ENCODE data around the gene ST8SIA6. TPM values are rescaled to one million over a fixed set of nuclear protein-coding genes. Genes with fewer than 3 reads are reported as not detected.

Gene ST8SIA6
- total and polyA plus RNA-seq, 7 experiments from 2014 or later, result 0.08 to 2.5 (median 0.56) TPM

GRCh38 chr10:17426263-17426750 is 28.1 kb downstream of the ST8SIA6 start:
- no peak for ATAC-seq
- no peaks in the 10 kb centered on the region for H3K9me3 ChIP-seq (ENCODE audit: control insufficient read depth in 2 of 3, low read length in 3 of 3)
- H3K4me1 ChIP-seq (ENCODE audit: control insufficient read depth in 2 of 2, insufficient read depth in 2 of 2, low read length in 2 of 2), result peaks cover 43 to 77% of the 10 kb centered on the region in 2 donors
- no peaks in the 10 kb centered on the region for H3K27me3 ChIP-seq (ENCODE audit: control insufficient read depth in 2 of 2, insufficient read depth in 2 of 2, low read length in 2 of 2)
- Mint-ChIP-seq H3K27ac (peak overlapping the region; percentile 88 to 97 (median 92)), H3K4me1 (peaks cover 64 to 94% (median 89%) of the 10 kb centered on the region in 7 donors), H3K36me3 (peaks cover 0 to 7% (median 0%) of the 10 kb centered on the region in 5 donors), H3K4me3 (peak overlapping the region; percentile 48 to 81 (median 74)), H3K9me3 (no peaks in the 10 kb centered on the region), H3K27me3 (no peaks in the 10 kb centered on the region)
- H3K4me3 ChIP-seq (ENCODE audit: low read length), result peak overlapping the region; percentile 4
- peak overlapping the region; percentile 68 for H3K27ac ChIP-seq (ENCODE audit: low read depth, low read length)
- intact Hi-C loops (cut with micrococcal nuclease), result loop anchor here (5.0 to 10.0 kb wide), 6 partner anchors 216 to 1562 kb away; partner anchors contain the start of genes ARL5B (in 1 of the 2), MINDY3 (in 1 of the 2), NSUN6 (in 1 of the 2) and PTER (in 1 of the 2)
- no peak for DNase-seq
- CTCF ChIA-PET, result interaction anchor here (0.7 to 1.9 kb wide), 4 partner anchors 9 to 133 kb away, joined by 3 to 9 read pairs (median 6); no protein-coding TSS in a partner anchor
- H3K36me3 ChIP-seq (ENCODE audit: control insufficient read depth in 2 of 3, insufficient read depth in 3 of 3, low read length in 3 of 3), result no peaks in the 10 kb centered on the region
- POLR2A ChIA-PET, result interaction anchor here (0.9 to 8.2 kb wide), 4 partner anchors 12 to 608 kb away, joined by 4 to 200 read pairs (median 4); partner anchors contain the start of gene ST8SIA6

- intact Hi-C loops (cut with micrococcal nuclease), result loop anchor here (5.0 to 10.0 kb wide), 6 partner anchors 217 to 1561 kb away; partner anchors contain the start of genes ARL5B (in 1 of the 2), MINDY3 (in 1 of the 2), NSUN6 (in 1 of the 2) and PTER (in 1 of the 2)
- peaks cover 63 to 92% (median 90%) of the 10 kb centered on the region in 7 donors for H3K4me1 Mint-ChIP-seq
- CTCF ChIA-PET, result interaction anchor here (0.6 to 1.9 kb wide), 5 partner anchors 9 to 600 kb away, joined by 3 to 9 read pairs (median 5); no protein-coding TSS in a partner anchor
- peak overlapping the region; percentile 68 for H3K27ac ChIP-seq (ENCODE audit: low read depth, low read length)
- H3K36me3 Mint-ChIP-seq, result peaks cover 0 to 7% (median 0%) of the 10 kb centered on the region in 5 donors
- no peaks in the 10 kb centered on the region for H3K9me3 ChIP-seq (ENCODE audit: control insufficient read depth in 2 of 3, low read length in 3 of 3)
- H3K4me3 Mint-ChIP-seq, result peak overlapping the region; percentile 48 to 80 (median 73)
- H3K4me3 ChIP-seq (ENCODE audit: low read length), result peak overlapping the region; percentile 4
- no peaks in the 10 kb centered on the region for H3K27me3 ChIP-seq (ENCODE audit: control insufficient read depth in 2 of 2, insufficient read depth in 2 of 2, low read length in 2 of 2)
- H3K27ac Mint-ChIP-seq, result peak overlapping the region; percentile 87 to 97 (median 92)
- DNase-seq (peak in 8 of 9 donors; percentile 42 to 68 (median 60)), ATAC-seq (peak; percentile 69)
- H3K4me1 ChIP-seq (ENCODE audit: control insufficient read depth in 2 of 2, insufficient read depth in 2 of 2, low read length in 2 of 2), result peaks cover 43 to 74% of the 10 kb centered on the region in 2 donors
- no peaks in the 10 kb centered on the region for H3K9me3 Mint-ChIP-seq
- H3K27me3 Mint-ChIP-seq, result no peaks in the 10 kb centered on the region
- H3K36me3 ChIP-seq (ENCODE audit: control insufficient read depth in 2 of 3, insufficient read depth in 3 of 3, low read length in 3 of 3), result no peaks in the 10 kb centered on the region
- POLR2A ChIA-PET, result interaction anchor here (0.9 to 8.2 kb wide), 5 partner anchors 12 to 608 kb away, joined by 3 to 200 read pairs (median 4); partner anchors contain the start of gene ST8SIA6
Measured at GRCh38 chr10:17425584-17426262, 28.7 kb downstream of the ST8SIA6 start.

DNA sequence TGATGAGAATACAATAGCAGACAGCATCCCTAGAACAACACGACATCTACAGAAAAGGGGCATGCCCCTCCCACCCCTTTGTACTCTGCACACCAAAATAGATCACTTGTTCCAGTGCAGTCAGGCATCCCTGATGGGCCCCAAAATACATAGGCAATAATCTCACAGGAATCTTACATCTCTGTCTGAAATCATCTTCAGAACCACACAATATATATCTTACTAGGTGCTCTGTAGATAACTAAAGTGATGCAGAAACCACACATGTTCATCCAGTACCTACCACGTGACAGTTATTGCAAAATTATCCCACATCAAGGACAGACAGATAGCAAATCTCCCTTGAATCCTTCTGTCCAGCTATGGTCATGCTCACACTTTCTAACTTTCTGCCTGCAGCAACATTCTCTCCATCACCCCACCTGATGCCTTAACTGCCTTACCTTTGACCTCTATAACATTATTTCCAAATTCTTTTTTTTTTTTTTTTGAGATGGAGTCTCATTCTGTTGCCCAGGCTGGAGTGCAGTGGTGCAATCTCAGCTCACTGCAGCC is 30.7 kb downstream of the ST8SIA6 start:
- Histone ChIP-seq H3K36me3 (ENCODE audit: control insufficient read depth in 2 of 3, insufficient read depth in 3 of 3, low read length in 3 of 3) (no peaks in the 10 kb centered on the region), H3K4me1 (ENCODE audit: control insufficient read depth in 2 of 2, insufficient read depth in 2 of 2, low read length in 2 of 2) (peaks cover 28 to 66% of the 10 kb centered on the region in 2 donors), H3K27me3 (ENCODE audit: control insufficient read depth in 2 of 2, insufficient read depth in 2 of 2, low read length in 2 of 2) (no peaks in the 10 kb centered on the region), H3K9me3 (ENCODE audit: control insufficient read depth in 2 of 3, low read length in 3 of 3) (no peaks in the 10 kb centered on the region), H3K27ac (ENCODE audit: low read depth, low read length) (peak overlapping the region; percentile 24), H3K4me3 (ENCODE audit: low read length) (no peak overlapping the region)
- Mint-ChIP-seq H3K27me3 (no peaks in the 10 kb centered on the region), H3K27ac (peak overlapping the region; percentile 12 to 96 (median 91)), H3K36me3 (peaks cover 0 to 9% (median 0%) of the 10 kb centered on the region in 5 donors), H3K4me1 (peaks cover 49 to 85% (median 83%) of the 10 kb centered on the region in 7 donors), H3K9me3 (no peaks in the 10 kb centered on the region), H3K4me3 (peak overlapping the region; percentile 7 to 72 (median 50))
- ATAC-seq, result peak; percentile 23
- POLR2A ChIA-PET, result interaction anchor here (0.5 to 8.2 kb wide), 2 partner anchors 10 to 29 kb away, joined by 4 to 200 read pairs; no protein-coding TSS in a partner anchor
- CTCF ChIA-PET, result interaction anchor here (0.5 to 2.7 kb wide), 4 partner anchors 10 to 94 kb away, joined by 3 to 16 read pairs (median 4); no protein-coding TSS in a partner anchor
- peak in 3 of 9 donors; percentile 13 to 29 (median 25) for DNase-seq
- intact Hi-C loops (cut with micrococcal nuclease), result loop anchor here (10.0 kb wide), 4 partner anchors 279 to 1559 kb away; partner anchors contain the start of genes ARL5B (in 1 of the 2), MINDY3 (in 1 of the 2) and NSUN6 (in 1 of the 2)

GRCh38 chr10:17422931-17423330 is 31.5 kb downstream of the ST8SIA6 start:
- no peak overlapping the region for H3K4me3 ChIP-seq (ENCODE audit: low read length)
- no peaks in the 10 kb centered on the region for H3K9me3 ChIP-seq (ENCODE audit: control insufficient read depth in 2 of 3, low read length in 3 of 3)
- no peak for DNase-seq
- Mint-ChIP-seq H3K9me3 (no peaks in the 10 kb centered on the region), H3K27me3 (no peaks in the 10 kb centered on the region), H3K4me3 (no peak overlapping the region), H3K36me3 (peaks cover 0 to 9% (median 0%) of the 10 kb centered on the region in 5 donors), H3K4me1 (peaks cover 41 to 78% (median 76%) of the 10 kb centered on the region in 7 donors), H3K27ac (peak overlapping the region in 7 of 9 donors; percentile 83 to 96 (median 91))
- no peaks in the 10 kb centered on the region for H3K36me3 ChIP-seq (ENCODE audit: control insufficient read depth in 2 of 3, insufficient read depth in 3 of 3, low read length in 3 of 3)
- ATAC-seq, result no peak
- H3K27me3 ChIP-seq (ENCODE audit: control insufficient read depth in 2 of 2, insufficient read depth in 2 of 2, low read length in 2 of 2), result no peaks in the 10 kb centered on the region
- ChIA-PET CTCF (interaction anchor here (1.2 to 2.7 kb wide), 2 partner anchors 9 to 14 kb away, joined by 3 to 16 read pairs; no protein-coding TSS in a partner anchor), POLR2A (interaction anchor here (1.2 to 8.2 kb wide), 2 partner anchors 9 to 193 kb away, joined by 5 to 200 read pairs; no protein-coding TSS in a partner anchor)
- intact Hi-C loops (cut with micrococcal nuclease), result loop anchor here (10.0 kb wide), 4 partner anchors 278 to 1558 kb away; partner anchors contain the start of genes ARL5B (in 1 of the 2), MINDY3 (in 1 of the 2) and NSUN6 (in 1 of the 2)
- peaks cover 20 to 60% of the 10 kb centered on the region in 2 donors for H3K4me1 ChIP-seq (ENCODE audit: control insufficient read depth in 2 of 2, insufficient read depth in 2 of 2, low read length in 2 of 2)
- peak overlapping the region; percentile 24 for H3K27ac ChIP-seq (ENCODE audit: low read depth, low read length)

DNA sequence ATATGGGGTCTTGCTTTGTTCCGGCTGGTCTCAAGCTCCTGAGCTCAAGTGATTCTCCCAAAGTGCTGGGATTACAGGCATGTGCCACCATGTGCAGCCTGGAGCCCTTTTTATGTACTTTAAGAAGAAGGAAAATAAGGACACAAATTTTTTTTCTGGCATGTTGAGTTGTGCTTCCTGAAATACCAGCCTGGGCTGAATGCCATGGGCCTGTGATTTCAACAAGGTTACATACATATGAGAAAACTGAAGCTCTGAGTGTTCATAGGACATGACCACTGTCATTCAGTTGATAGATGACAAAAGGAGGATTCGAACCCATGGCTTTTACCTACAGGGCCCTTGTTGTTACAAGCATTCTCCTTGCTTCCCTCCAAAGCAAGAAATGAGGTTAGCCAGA is 36.1 kb downstream of the ST8SIA6 start:
- intact Hi-C loops (cut with micrococcal nuclease), result no loop called here
- CTCF ChIA-PET, result interaction anchor here (1.1 to 3.7 kb wide), 2 partner anchors 9 to 11 kb away, joined by 3 to 21 read pairs; no protein-coding TSS in a partner anchor
- Histone ChIP-seq H3K36me3 (ENCODE audit: control insufficient read depth in 2 of 3, insufficient read depth in 3 of 3, low read length in 3 of 3) (no peaks in the 10 kb centered on the region), H3K27me3 (ENCODE audit: control insufficient read depth in 2 of 2, insufficient read depth in 2 of 2, low read length in 2 of 2) (no peaks in the 10 kb centered on the region), H3K4me3 (ENCODE audit: low read length) (no peak overlapping the region), H3K4me1 (ENCODE audit: control insufficient read depth in 2 of 2, insufficient read depth in 2 of 2, low read length in 2 of 2) (peaks cover 0 to 16% of the 10 kb centered on the region in 2 donors), H3K9me3 (ENCODE audit: control insufficient read depth in 2 of 3, low read length in 3 of 3) (no peaks in the 10 kb centered on the region), H3K27ac (ENCODE audit: low read depth, low read length) (no peak overlapping the region)
- no peak for DNase-seq
- Mint-ChIP-seq H3K36me3 (peaks cover 4 to 22% (median 7%) of the 10 kb centered on the region in 5 donors), H3K4me1 (peaks cover 10 to 55% (median 47%) of the 10 kb centered on the region in 7 donors), H3K9me3 (peaks cover 0 to 14% (median 0%) of the 10 kb centered on the region in 11 donors), H3K4me3 (peak overlapping the region in 1 of 10 donors; percentile 7), H3K27me3 (peaks cover 0 to 28% (median 0%) of the 10 kb centered on the region in 5 donors), H3K27ac (peak overlapping the region in 2 of 9 donors; percentile 44 to 72)
- POLR2A ChIA-PET, result interaction anchor here (1.2 to 14.3 kb wide), 2 partner anchors 8 to 226 kb away, joined by 3 to 200 read pairs; partner anchors contain the start of gene STAM
- no peak for ATAC-seq
